Measurements from ENCODE around the gene RNPEPL1.

Gene RNPEPL1

GRCh38 chr2:240629968-240630770 lies 61.9 kb downstream of the RNPEPL1 start:
- no peak for DNase-seq
